CD4-positive, alpha-beta T cell treated with Interleukin-10 for 1 hour (primary cell): ENCODE data around the gene MTHFR.

Experiments used
- DNase-seq: peaks from one replicate; pipeline ENCODE4 v3.0.0-alpha.2; 2020

MTHFR gene

DNA sequence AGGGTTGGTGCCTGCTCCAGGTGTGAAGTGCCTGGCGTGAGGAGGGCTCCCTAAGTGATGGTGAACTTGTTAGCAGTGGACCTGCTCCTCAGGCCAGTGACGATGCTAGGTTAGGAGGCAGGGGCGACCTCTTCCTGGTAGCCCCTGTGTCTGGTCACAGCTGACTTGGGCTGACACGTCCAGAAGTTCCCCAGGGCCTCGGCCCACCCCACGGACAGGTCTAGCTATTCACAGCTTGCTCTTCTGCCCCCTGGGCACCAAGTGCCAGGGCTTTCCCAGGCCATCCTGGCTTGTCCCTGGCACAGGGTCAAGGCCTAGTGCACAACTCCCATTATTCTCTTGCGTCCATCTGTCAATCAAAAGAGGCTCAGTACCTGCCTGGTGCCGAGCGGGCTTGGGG lies 54.7 kb downstream of the MTHFR start:
- DNase-seq: no peak

DNA sequence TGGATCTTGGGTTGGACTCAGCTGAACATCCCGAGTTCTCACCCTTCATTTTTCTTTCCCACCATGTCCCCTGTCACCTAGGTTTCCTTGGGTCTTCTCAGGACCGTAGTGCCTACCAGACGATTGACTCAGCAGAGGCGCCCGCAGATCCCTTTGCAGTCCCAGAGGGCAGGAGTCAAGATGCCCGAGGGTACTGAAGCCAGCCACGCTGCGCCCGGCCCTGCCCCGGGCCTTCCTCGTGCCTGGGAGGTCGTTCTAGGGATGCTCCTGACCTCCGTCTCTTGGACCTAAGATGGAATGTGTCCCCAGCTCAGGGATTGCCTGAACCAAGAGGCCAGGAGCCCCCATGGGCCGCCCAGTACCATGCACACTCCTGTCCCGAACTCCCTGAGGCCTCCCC lies 55.8 kb downstream of the MTHFR start:
- DNase-seq: no peak

- DNase-seq: peak; percentile 36
Measured at GRCh38 chr1:11749203-11749689, 56.5 kb downstream of the MTHFR start.

DNA sequence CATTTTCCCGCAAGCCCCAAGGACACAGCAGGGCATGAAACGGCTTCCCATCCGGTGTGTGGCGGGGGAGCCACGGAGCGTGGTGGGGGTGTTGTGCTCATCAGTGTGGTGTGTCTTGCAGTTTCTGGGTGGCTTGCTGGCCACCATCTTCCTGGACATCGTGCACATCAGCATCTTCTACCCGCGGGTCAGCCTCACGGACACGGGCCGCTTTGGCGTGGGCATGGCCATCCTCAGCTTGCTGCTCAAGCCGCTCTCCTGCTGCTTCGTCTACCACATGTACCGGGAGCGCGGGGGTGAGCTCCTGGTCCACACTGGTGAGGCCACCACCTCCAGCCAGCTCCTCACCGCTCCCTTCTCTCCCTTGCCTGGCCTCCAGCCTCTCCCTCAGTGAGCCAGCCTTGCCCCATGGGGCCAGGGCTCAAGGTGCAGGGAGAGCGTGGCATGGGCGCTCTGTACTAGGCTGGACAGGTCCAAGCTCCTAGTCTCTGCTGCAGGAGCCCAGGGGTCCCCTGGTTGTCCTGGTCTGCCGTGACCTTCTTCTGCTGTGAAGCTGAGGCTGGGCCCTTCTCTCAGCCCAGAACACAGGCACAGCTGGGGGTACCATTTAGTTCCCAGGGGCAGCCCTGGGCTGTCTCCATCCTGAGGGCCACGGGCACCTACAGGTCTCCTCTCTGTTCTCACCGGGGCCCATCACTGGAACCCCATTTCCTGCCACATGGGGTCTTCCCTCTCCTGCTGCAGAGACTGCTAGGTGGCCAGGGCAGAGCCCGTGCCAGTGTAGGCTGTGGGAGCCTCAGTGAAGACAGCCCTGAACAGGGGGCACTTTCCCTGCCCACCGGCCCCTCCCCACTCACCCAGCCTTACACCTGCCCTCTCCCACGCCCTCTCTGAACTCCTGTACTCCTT lies 57.2 kb downstream of the MTHFR start:
- no peak for DNase-seq

GRCh38 chr1:11746795-11747487 lies 58.8 kb downstream of the MTHFR start:
- no peak for DNase-seq

DNA sequence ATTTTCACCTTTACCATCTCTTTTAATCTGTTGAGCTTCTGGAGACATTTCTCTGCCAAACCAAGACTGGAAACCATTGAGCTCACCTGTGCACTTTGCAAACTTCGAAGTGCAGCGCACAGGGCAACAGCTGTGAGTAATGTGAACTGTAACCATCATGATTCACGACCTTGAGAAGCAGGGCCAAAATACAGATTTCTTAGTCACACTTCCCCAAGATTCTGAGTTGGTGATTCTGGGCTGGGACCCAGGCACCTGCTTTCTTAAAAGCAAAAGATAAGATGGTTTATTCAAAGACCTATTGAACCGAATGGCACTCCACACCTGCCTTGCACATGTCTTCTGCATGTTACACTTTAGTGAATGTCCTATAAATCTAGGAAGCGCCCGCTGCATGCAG lies 59.7 kb downstream of the MTHFR start:
- DNase-seq: no peak

DNA sequence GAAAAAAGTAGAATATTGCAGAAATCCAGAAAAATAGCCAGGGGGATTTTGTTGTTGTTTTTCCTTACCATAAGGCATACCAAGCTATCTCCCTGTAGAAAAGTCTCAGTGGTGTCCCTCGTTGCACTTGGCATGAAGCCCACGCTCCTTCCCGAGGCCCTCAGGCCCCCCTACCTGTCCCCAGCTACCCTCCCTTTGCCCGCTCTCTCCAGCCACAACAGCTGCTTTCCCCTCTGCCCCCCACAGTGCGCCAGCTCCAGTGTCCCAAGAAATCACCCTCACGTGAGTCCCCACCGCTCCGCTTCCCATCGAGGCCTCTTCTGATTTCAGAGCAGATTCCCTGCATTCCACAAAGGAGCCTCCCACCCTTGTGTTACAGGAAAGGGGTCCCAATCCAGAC lies 61.5 kb downstream of the MTHFR start:
- no peak for DNase-seq

DNA sequence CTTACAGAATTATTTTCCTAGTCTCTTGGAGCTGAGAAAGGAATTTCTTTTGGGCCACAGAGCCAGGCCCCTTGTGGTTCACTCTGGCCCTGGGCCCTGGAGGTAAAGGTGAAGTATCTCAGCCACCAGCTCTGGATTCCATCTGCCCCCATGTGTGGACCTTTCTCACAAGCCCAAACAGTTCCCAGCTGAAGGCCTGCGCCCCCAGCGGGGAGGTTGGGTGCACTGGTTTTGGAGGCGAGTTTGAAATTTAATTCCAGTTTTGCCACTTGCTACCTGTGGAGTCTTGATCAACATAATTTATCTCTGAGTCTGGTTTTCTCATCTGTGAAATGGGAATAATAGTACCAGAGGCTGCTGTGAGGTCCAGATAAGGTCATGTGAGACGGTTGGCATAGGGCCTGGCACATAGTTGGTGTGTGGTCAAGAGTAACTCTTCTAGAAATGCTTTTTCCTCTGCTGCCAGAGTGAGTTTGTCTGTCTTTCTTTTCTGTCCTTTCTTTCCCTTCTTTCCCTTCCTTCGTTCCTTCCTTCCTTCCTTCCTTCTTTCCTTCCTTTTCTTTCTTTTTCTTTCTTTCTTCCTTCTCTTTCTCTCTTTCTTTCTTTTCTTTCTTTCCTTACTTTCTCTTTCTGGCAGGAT lies 63.7 kb downstream of the MTHFR start:
- DNase-seq: no peak

DNA sequence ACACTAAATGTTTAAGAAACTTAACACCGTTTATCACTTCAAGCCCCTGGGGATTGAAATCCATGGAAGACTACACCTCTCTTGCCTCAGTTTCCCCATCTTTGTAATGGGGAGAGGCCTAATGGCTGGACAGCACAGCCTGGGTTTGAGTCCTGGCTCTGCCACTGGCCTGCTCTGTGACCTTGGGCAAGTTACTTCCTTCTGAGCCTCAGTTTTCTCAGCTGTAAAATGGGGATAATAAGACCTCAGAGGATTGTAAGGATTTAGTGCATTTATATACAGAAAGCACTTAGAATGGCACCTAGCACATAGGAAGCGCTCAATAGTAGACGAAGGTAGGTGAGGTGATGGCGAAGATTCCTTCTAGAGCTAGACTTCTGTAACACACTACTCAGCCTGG lies 64.3 kb downstream of the MTHFR start:
- DNase-seq: no peak

DNA sequence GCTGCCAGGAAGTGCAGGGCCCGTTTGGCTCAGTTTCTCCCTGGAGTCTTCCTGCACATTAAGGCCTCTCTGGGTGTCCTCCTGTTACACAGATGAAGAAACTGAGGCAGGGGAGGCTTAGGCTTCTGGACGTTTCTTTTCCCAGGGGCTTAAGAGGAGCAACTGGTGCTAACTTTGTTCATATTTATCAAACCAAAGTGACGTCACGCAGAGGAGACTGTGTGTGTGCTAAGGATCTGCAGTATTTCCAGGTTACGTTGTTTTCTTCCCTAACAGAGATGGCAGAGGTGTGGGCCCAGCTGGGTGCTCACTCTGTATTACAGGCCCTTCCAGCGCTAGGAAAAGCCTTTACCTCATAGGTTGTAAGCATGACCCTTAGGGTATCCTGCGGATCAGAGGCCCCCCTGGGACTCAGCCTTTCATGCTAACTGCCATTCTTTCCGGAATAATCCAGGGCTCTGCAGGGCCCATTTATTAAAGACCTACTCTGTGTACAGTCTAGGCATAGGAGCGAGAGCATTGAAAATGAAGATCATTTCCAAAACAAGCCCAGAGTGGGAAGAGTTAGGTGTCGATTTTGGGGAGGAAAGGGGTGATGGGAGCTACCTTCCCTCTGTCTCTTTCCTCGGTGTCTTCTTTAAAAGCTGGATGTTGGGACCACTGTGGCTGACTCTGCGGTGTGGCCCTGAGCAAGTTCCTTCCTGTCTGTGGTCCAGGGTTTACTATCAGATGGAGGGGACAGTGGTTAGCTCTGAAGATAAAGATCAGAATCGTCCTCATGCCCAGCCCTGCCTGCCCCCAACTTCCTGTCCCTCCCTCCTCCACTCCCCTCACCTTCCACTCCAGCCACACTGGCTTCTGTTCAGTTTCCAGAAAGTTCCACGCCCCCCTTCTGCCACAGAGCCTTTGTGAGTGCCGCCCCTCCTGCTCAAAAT lies 65.2 kb downstream of the MTHFR start:
- peak; percentile 60 for DNase-seq

- DNase-seq: no peak
Measured at GRCh38 chr1:11738783-11739182, 67.0 kb downstream of the MTHFR start.

DNA sequence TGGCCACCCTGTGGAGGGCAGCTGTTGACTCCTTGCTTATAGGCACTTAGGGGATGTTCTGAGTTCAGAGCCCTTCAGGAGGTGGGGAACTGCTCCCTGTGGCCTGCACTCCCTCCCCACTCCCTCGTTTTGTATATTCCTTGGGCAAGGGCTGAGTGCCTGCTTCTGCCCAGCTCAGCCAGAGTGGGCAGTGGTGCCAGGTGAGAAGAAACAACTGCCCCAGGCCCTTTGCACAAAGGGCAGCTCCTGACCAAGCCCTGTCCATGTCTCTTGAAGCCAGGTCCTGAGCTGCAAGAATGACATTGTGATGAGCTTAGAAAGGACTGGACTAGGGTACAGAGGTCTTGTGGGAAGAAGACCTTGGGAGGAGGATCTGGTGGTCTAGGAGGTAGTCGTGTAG lies 67.7 kb downstream of the MTHFR start:
- no peak for DNase-seq

GRCh38 chr1:11736746-11737639 lies 68.8 kb downstream of the MTHFR start:
- peak; percentile 52 for DNase-seq

DNA sequence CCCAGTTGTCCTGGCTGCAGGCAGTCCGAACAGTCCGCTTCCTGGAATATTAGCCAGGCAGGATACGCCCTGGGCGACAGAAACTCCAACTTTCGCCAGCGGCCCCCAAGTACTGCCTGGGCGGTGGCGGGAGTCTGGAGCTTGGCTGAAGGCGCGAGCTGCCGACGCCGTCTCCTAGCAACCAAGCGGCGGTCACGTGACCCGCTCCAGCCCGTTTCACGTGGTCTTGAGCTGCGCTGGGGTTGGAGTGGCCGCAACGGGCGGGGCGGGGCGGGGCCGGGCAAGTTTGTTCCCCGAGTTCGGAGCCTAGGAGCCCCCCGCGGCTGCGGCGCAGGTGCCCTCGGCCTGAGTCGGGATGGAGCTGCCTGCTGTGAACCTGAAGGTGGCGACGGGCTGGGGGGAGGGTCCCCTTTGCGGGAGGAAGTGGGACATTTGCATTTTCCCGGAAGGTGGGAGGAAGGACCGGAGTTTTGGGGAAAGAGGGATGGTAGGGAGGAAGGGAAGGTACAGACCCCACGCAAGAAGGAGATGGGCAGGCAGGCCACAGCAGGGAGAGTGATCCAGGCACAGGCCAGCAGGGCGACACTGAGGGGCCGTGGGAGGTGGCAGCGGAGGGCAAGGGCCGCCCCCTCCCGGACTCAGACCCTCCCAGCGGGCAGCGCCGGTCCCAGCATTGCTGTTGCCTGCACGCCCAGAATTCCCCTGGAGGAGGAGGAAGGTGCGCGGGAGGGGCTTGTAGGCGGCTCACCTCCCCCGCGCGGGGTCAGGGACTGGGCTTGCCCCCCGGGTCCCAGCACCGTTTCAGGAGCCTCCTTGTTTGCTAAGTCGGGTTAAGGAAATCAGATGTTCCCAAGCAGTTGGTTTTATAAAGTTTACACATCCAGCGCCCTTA lies 69.7 kb downstream of the MTHFR start, which contains the start of gene AGTRAP:
TSS of gene AGTRAP (plus strand) at position 283 of the 892 bp plus-strand sequence. CDS start at position 356, 73 bp downstream.
- peak; percentile 88 for DNase-seq
